ENCODE measurements around the gene EYA4.
"Not testable (repeated sequence)": the region's sequence is repeated elsewhere in the genome, so short reads cannot be mapped to it uniquely, and the experiment has no call there.

EYA4 gene

GRCh38 chr6:133396984-133397348, 155.8 kb downstream of the EYA4 start:
- TF ChIP-seq CTCF (IDR thresholded peaks at IDR 0.05; ENCODE audit: low read depth, low read length, missing control alignments): no peak
- H3K27ac ChIP-seq: no peak overlapping the region
- H3K36me3 ChIP-seq (replicated peaks): no peaks in the 10 kb centered on the region
- no peak for DNase-seq
- H3K27me3 ChIP-seq (replicated peaks): no peaks in the 10 kb centered on the region
- no peak overlapping the region for H3K4me3 ChIP-seq (ENCODE audit: low read depth, low read length)
- in situ Hi-C loops (cut with HindIII; ENCODE audit: low pct_ligation_motif_present, low sequenced_read_pairs): no loop called here

- DNase-seq; H3K27me3 ChIP-seq (replicated peaks); H3K27ac ChIP-seq; H3K36me3 ChIP-seq (replicated peaks); in situ Hi-C loops (cut with HindIII; ENCODE audit: low pct_ligation_motif_present, low sequenced_read_pairs); H3K4me3 ChIP-seq (ENCODE audit: low read depth, low read length): not testable (repeated sequence)
Measured at GRCh38 chr6:133397601-133398000, 156.4 kb downstream of the EYA4 start.

- H3K27ac ChIP-seq: no peak overlapping the region
- no peaks in the 10 kb centered on the region for H3K36me3 ChIP-seq (replicated peaks)
- H3K27me3 ChIP-seq (replicated peaks): no peaks in the 10 kb centered on the region
- DNase-seq: no peak
- TF ChIP-seq CTCF (IDR thresholded peaks at IDR 0.05; ENCODE audit: low read depth, low read length, missing control alignments): no peak
- in situ Hi-C loops (cut with HindIII; ENCODE audit: low pct_ligation_motif_present, low sequenced_read_pairs): no loop called here
- H3K4me3 ChIP-seq (ENCODE audit: low read depth, low read length): no peak overlapping the region
Measured at GRCh38 chr6:133399426-133399825, 158.3 kb downstream of the EYA4 start.

GRCh38 chr6:133404151-133404550, 163.0 kb downstream of the EYA4 start:
- no peak for DNase-seq
- no peak for TF ChIP-seq CTCF (IDR thresholded peaks at IDR 0.05; ENCODE audit: low read depth, low read length, missing control alignments)
- no peak overlapping the region for H3K27ac ChIP-seq
- no peak overlapping the region for H3K4me3 ChIP-seq (ENCODE audit: low read depth, low read length)
- in situ Hi-C loops (cut with HindIII; ENCODE audit: low pct_ligation_motif_present, low sequenced_read_pairs): no loop called here
- H3K36me3 ChIP-seq (replicated peaks): no peaks in the 10 kb centered on the region
- H3K27me3 ChIP-seq (replicated peaks): no peaks in the 10 kb centered on the region

GRCh38 chr6:133404728-133405127, 163.6 kb downstream of the EYA4 start:
- TF ChIP-seq CTCF (IDR thresholded peaks at IDR 0.05; ENCODE audit: low read depth, low read length, missing control alignments): no peak
- Histone ChIP-seq H3K36me3 (replicated peaks) (no peaks in the 10 kb centered on the region), H3K27me3 (replicated peaks) (no peaks in the 10 kb centered on the region), H3K27ac (no peak overlapping the region), H3K4me3 (ENCODE audit: low read depth, low read length) (no peak overlapping the region)
- no peak for DNase-seq
- in situ Hi-C loops (cut with HindIII; ENCODE audit: low pct_ligation_motif_present, low sequenced_read_pairs): no loop called here

- Histone ChIP-seq H3K36me3 (replicated peaks) (no peaks in the 10 kb centered on the region), H3K27me3 (replicated peaks) (no peaks in the 10 kb centered on the region), H3K4me3 (ENCODE audit: low read depth, low read length) (no peak overlapping the region), H3K27ac (no peak overlapping the region)
- in situ Hi-C loops (cut with HindIII; ENCODE audit: low pct_ligation_motif_present, low sequenced_read_pairs): no loop called here
- DNase-seq: no peak
- no peak for TF ChIP-seq CTCF (IDR thresholded peaks at IDR 0.05; ENCODE audit: low read depth, low read length, missing control alignments)
Measured at GRCh38 chr6:133407320-133408100, 166.4 kb downstream of the EYA4 start.
